Measurements from ENCODE around the gene SORBS2. TPM values are rescaled to one million over a fixed set of nuclear protein-coding genes. Genes with fewer than 3 reads are reported as not detected.

SORBS2 gene
- total and polyA plus RNA-seq, 9 donors: 17.4 to 204 (median 32.7) TPM

- no peak overlapping the region for H3K27ac ChIP-seq
- no peak overlapping the region for H3K4me3 ChIP-seq
- intact Hi-C loops (cut with DNase I): no loop called here
- TF ChIP-seq EP300 (IDR thresholded peaks at IDR 0.05) (no peak), POLR2A (IDR thresholded peaks at IDR 0.05) (no peak)
- no peaks in the 10 kb centered on the region for H3K27me3 ChIP-seq
- H3K4me1 ChIP-seq (ENCODE audit: insufficient read depth): peaks cover 3% of the 10 kb centered on the region
- 12 to 16% (median 14%) methylated on average over 5 of the region's 5 CpGs for WGBS, 3 donors
- peak in 1 of 5 donors; percentile 33 for DNase-seq
- H3K9me3 ChIP-seq: no peaks in the 10 kb centered on the region
- H3K36me3 ChIP-seq: no peaks in the 10 kb centered on the region
Measured at GRCh38 chr4:185774845-185775680, 36.9 kb downstream of the SORBS2 start.

- Histone ChIP-seq H3K4me3 (no peak overlapping the region), H3K4me1 (ENCODE audit: insufficient read depth) (peaks cover 3% of the 10 kb centered on the region), H3K9me3 (no peaks in the 10 kb centered on the region), H3K36me3 (no peaks in the 10 kb centered on the region), H3K27me3 (no peaks in the 10 kb centered on the region), H3K27ac (no peak overlapping the region)
- TF ChIP-seq POLR2A (IDR thresholded peaks at IDR 0.05) (no peak), EP300 (IDR thresholded peaks at IDR 0.05) (no peak), CTCF (IDR thresholded peaks at IDR 0.05) (no peak)
- intact Hi-C loops (cut with DNase I): no loop called here
- WGBS, 3 donors: 71 to 79% (median 75%) methylated on average over 8 of the region's 8 CpGs
- DNase-seq: no peak
Measured at GRCh38 chr4:185774131-185774653, 37.8 kb downstream of the SORBS2 start.

GRCh38 chr4:185773419-185773818 lies 38.6 kb downstream of the SORBS2 start:
- no peak for DNase-seq
- Histone ChIP-seq H3K27me3 (no peaks in the 10 kb centered on the region), H3K27ac (no peak overlapping the region), H3K4me1 (ENCODE audit: insufficient read depth) (peaks cover 3% of the 10 kb centered on the region), H3K4me3 (no peak overlapping the region), H3K9me3 (no peaks in the 10 kb centered on the region), H3K36me3 (no peaks in the 10 kb centered on the region)
- TF ChIP-seq CTCF (IDR thresholded peaks at IDR 0.05) (no peak), POLR2A (IDR thresholded peaks at IDR 0.05) (no peak), EP300 (IDR thresholded peaks at IDR 0.05) (no peak)
- 67 to 75% (median 70%) methylated on average over 11 of the region's 11 CpGs for WGBS, 3 donors
- intact Hi-C loops (cut with DNase I): no loop called here

GRCh38 chr4:185772391-185773093 lies 39.5 kb downstream of the SORBS2 start:
- TF ChIP-seq POLR2A (IDR thresholded peaks at IDR 0.05) (no peak), CTCF (IDR thresholded peaks at IDR 0.05) (no peak), EP300 (IDR thresholded peaks at IDR 0.05) (no peak)
- DNase-seq: no peak
- H3K36me3 ChIP-seq: no peaks in the 10 kb centered on the region
- H3K4me1 ChIP-seq (ENCODE audit: insufficient read depth): peaks cover 3% of the 10 kb centered on the region
- intact Hi-C loops (cut with DNase I): no loop called here
- WGBS, 3 donors: 84 to 89% (median 86%) methylated on average over 12 of the region's 12 CpGs
- H3K4me3 ChIP-seq: no peak overlapping the region
- no peak overlapping the region for H3K27ac ChIP-seq
- H3K9me3 ChIP-seq: no peaks in the 10 kb centered on the region
- no peaks in the 10 kb centered on the region for H3K27me3 ChIP-seq
